DMS153 (cell line): Measurements from ENCODE around the gene ZNF438.
"Not testable (repeated sequence)": the region's sequence is repeated elsewhere in the genome, so short reads cannot be mapped to it uniquely, and the experiment has no call there.

Experiments
- DNase-seq: peaks from one replicate; lab custom pipeline; 2025; lab: John Stamatoyannopoulos, UW

ZNF438 gene

GRCh38 chr10:30804478-30805055 lies 227.1 kb downstream of the ZNF438 start:
- no peak for DNase-seq

- DNase-seq = no peak
Measured at GRCh38 chr10:30803892-30804322, 227.8 kb downstream of the ZNF438 start.

GRCh38 chr10:30803058-30803457 lies 228.6 kb downstream of the ZNF438 start:
- DNase-seq = no peak

- no peak for DNase-seq
Measured at GRCh38 chr10:30800368-30800767, 231.3 kb downstream of the ZNF438 start.

- no peak for DNase-seq
Measured at GRCh38 chr10:30798646-30799185, 232.9 kb downstream of the ZNF438 start.

GRCh38 chr10:30795024-30795423 lies 236.6 kb downstream of the ZNF438 start:
- not testable (repeated sequence) for DNase-seq
